Activated B cell treated with CpG ODN at 0.5 μM for 24 hours (primary cell): Measurements from ENCODE around the gene SLX9. TPM values are rescaled to one million over a fixed set of nuclear protein-coding genes. Genes with fewer than 3 reads are reported as not detected.
A peak's percentile ranks its signal among the peaks of the same experiment; 100 is the strongest.

Experiments
- ATAC-seq: fragments of 200-7000 bp; cut with Tn5 transposase; one replicate; pipeline ENCODE4 v1.10.0; 2021; ENCODE audit warnings: low read depth, mild to moderate bottlenecking, moderate library complexity
- CTCF ChIA-PET: fragments of 350-600 bp; sonication (Branson Sonifier 250); formaldehyde crosslinking; loops from one replicate; lab custom pipeline; 2021; ENCODE audit warnings: antibody characterized with exemption; lab: Charles Lee
- POLR2A ChIA-PET: fragments of 350-600 bp; sonication (Branson Sonifier 250); formaldehyde crosslinking; loops from one replicate; lab custom pipeline; 2021; ENCODE audit warnings: antibody characterized with exemption; lab: Charles Lee
- DNase-seq: peaks from one replicate; pipeline ENCODE4 v3.0.0; 2022
- H3K27ac Mint-ChIP-seq: one replicate; pipeline ENCODE4 v1.8.0; 2020; ENCODE audit warnings: mixed read lengths
- H3K27me3 Mint-ChIP-seq: one replicate; pipeline ENCODE4 v1.8.0; 2021; ENCODE audit warnings: mixed read lengths
- H3K36me3 Mint-ChIP-seq: one replicate; pipeline ENCODE4 v1.8.0; 2021; ENCODE audit warnings: low read depth, mixed read lengths
- H3K4me1 Mint-ChIP-seq: one replicate; pipeline ENCODE4 v1.8.0; 2021; ENCODE audit warnings: mixed read lengths
- H3K4me3 Mint-ChIP-seq: one replicate; pipeline ENCODE4 v1.8.0; 2020; ENCODE audit warnings: mild to moderate bottlenecking, mixed read lengths
- H3K9me3 Mint-ChIP-seq: one replicate; pipeline ENCODE4 v1.8.0; 2020; ENCODE audit warnings: mixed read lengths
- CTCF ChIP-seq: fragments of 200-600 bp; IDR thresholded peaks from one replicate; pipeline ENCODE4 v1.8.0; 2022; ENCODE audit warnings: antibody characterized with exemption, mild to moderate bottlenecking
- intact Hi-C: fragments of 100-400 bp; cut with micrococcal nuclease; formaldehyde crosslinking; loops from one replicate; pipeline ENCODE4 v1.15.1; 2024
- total RNA-seq: library from RNA; stranded (reverse); gene quantifications from 2 replicates; pipeline ENCODE4 v1.2.3, GENCODE V29; 2022

Gene SLX9
- total RNA-seq, 1 donor from 2014 or later: 26.0 TPM

DNA sequence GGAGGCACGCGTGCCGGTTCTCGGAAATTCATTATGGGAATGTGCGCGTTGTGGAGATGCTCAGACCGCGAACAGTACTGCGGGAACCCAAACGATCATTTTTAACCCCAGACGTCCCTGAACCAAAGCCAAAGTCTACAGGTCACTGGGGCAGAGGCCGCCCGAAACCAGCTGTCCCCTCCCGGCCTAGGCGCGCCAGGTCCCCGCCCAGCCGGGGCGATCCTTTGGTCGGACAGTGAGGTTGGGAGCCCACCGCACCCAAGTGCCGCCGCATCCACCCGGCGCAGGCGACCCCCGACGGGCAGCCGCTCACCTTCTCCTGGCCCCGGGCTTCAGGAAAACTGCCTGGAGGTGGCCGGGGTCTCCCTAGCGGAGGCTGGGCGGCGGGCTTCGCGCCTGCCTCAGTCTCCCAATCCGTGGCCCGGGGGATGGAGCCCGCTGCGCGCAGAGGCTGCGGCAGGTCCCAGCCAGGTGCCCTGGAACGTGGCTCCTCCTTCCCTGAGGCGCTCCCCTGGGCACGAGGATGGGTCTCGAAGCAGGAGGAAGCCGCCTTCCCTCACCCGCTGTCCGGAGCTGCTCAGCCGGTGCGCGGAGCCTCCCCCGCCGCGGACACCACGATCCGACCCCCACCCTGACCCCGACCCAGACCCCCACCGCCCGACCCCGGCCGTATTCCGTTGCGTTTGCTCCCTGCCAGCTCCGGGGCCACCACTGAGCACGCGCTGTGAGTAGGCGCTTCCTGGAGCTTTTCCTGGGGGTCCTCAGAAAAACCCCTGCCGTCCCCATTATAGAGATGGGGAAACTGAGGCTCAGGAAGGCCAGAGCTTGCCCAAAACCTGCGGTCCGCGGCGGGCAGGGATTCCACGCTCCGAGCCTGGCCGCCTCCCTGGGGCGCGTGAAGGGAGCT lies 8.1 kb upstream of the SLX9 start:
- ChIA-PET CTCF (interaction anchor here (0.7 to 5.0 kb wide), 25 partner anchors 11 to 634 kb away, joined by 3 to 97 read pairs (median 5); partner anchors contain the start of genes ITGB2, PTTG1IP and UBE2G2), POLR2A (interaction anchor here (0.6 to 7.6 kb wide), 22 partner anchors 8 to 843 kb away, joined by 3 to 84 read pairs (median 6); partner anchors contain the start of genes CFAP410, ITGB2, PTTG1IP and SLX9)
- H3K27ac Mint-ChIP-seq: peak overlapping the region; percentile 87
- H3K4me3 Mint-ChIP-seq: peak overlapping the region; percentile 88
- H3K36me3 Mint-ChIP-seq: no peaks in the 10 kb centered on the region
- no peaks in the 10 kb centered on the region for H3K9me3 Mint-ChIP-seq
- H3K27me3 Mint-ChIP-seq: no peaks in the 10 kb centered on the region
- DNase-seq (no peak), ATAC-seq (no peak)
- intact Hi-C loops: loop anchor here (1.0 to 10.0 kb wide), 9 partner anchors 17 to 1217 kb away; partner anchors contain the start of genes PDXK, RRP1, SUMO3 and UBE2G2
- no peak for TF ChIP-seq CTCF
- H3K4me1 Mint-ChIP-seq: peaks cover 54% of the 10 kb centered on the region

- no peaks in the 10 kb centered on the region for H3K36me3 Mint-ChIP-seq
- ATAC-seq (peak; percentile 40), DNase-seq (peak; percentile 85)
- intact Hi-C loops: loop anchor here (1.0 to 10.0 kb wide), 9 partner anchors 18 to 1218 kb away; partner anchors contain the start of genes PDXK, RRP1, SUMO3 and UBE2G2
- no peaks in the 10 kb centered on the region for H3K9me3 Mint-ChIP-seq
- H3K4me3 Mint-ChIP-seq: peak overlapping the region; percentile 41
- peak; percentile 24 for TF ChIP-seq CTCF
- POLR2A ChIA-PET: interaction anchor here (0.6 to 7.6 kb wide), 17 partner anchors 13 to 843 kb away, joined by 3 to 84 read pairs (median 7); partner anchors contain the start of genes CFAP410, ITGB2, PTTG1IP and SUMO3
- CTCF ChIA-PET: interaction anchor here (0.7 to 5.0 kb wide), 23 partner anchors 12 to 635 kb away, joined by 3 to 97 read pairs (median 6); partner anchors contain the start of genes ITGB2, PTTG1IP and UBE2G2
- peaks cover 45% of the 10 kb centered on the region for H3K4me1 Mint-ChIP-seq
- H3K27me3 Mint-ChIP-seq: no peaks in the 10 kb centered on the region
- no peak overlapping the region for H3K27ac Mint-ChIP-seq
These were observed 7.2 kb upstream of the SLX9 start for GRCh38 chr21:44932408-44933181.

DNA sequence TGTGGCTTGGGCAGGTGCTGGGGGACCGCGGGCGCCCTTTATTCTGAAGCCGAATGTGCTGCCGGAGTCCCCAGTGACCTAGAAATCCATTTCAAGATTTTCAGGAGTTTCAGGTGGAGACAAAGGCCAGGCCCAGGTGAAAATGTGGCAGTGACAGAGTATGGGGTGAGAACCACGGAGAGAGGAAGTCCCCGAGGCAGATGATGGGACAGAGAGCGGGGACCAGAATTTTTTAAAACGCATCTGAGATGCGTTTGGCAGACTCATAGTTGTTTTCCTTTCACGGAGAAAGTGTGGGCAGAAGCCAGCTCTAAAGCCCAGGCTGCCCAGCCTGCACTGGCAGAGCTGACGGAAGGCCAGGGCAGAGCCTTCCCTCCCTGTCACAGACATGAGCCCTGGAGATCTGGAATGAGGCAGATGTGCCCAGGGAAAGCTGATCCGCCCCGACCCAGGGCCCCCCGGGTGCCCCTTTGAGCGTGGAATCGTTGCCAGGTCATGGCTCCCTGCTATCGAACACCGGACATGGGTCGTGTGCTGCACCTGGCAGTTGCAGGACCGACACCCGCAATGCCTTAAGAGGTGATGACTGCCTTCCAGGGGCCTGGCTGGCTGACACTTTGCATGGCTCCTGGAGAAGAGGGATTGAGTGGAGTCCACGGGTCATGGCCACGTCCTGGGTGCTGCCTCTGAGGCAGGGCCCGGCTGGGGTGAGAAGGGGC lies 6.5 kb upstream of the SLX9 start:
- no peaks in the 10 kb centered on the region for H3K9me3 Mint-ChIP-seq
- POLR2A ChIA-PET: interaction anchor here (0.6 to 7.6 kb wide), 7 partner anchors 13 to 116 kb away, joined by 3 to 84 read pairs (median 6); partner anchors contain the start of genes ITGB2 and PTTG1IP
- H3K4me1 Mint-ChIP-seq: peaks cover 38% of the 10 kb centered on the region

More for the DNA sequence above, 6.5 kb upstream of the SLX9 start:
- Mint-ChIP-seq H3K27me3 (no peaks in the 10 kb centered on the region), H3K36me3 (no peaks in the 10 kb centered on the region), H3K4me3 (peak overlapping the region; percentile 41), H3K27ac (peak overlapping the region; percentile 46)
- no peak for TF ChIP-seq CTCF
- CTCF ChIA-PET: interaction anchor here (1.0 to 5.0 kb wide), 13 partner anchors 12 to 636 kb away, joined by 3 to 97 read pairs (median 9); partner anchors contain the start of genes ITGB2 and UBE2G2
- no peak for ATAC-seq
- no peak for DNase-seq
- intact Hi-C loops: loop anchor here (2.0 to 10.0 kb wide), 4 partner anchors 19 to 1219 kb away; partner anchors contain the start of genes PDXK, RRP1 and SUMO3
